NT2/D1 (cell line): Measurements from ENCODE around the gene ARL15.

Source experiments
- SUZ12 ChIP-seq: IDR thresholded peaks from 2 replicates; pipeline ENCODE4 v1.6.1; 2011; ENCODE audit not compliant: insufficient read length, insufficient read depth; ENCODE audit errors: extremely low read depth
- YY1 ChIP-seq: IDR thresholded peaks from 2 replicates; pipeline ENCODE4 v1.6.1; 2011; ENCODE audit not compliant: insufficient read length, insufficient read depth

DNA sequence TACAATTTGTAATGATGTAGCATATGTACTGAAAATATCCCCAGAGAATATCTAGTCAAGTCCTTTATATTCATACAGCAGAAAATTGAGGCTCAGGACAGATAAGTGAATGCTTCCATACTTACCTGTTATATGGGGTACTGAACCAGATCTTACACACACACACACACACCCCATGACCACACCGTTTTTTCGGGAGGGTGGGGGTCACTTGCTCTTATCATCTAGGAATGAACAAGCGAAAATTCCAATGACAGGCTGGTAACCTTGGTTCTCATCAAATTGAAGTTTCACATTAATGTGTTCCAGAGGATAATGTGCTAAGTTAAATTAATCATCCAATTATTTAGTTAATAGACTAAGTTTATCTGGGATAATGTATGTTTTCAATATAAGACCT, 48.8 kb downstream of the ARL15 start:
- TF ChIP-seq YY1 (no peak), SUZ12 (no peak)
